A673 (cell line): ENCODE results near the gene CYP3A4.

Source experiments
- EZH2 ChIP-seq: fragments of 200-600 bp; sonication (generic); IDR thresholded peaks from 2 replicates; pipeline ENCODE4 v1.6.1; 2017; ENCODE audit warnings: borderline replicate concordance, low read depth, mild to moderate bottlenecking, mixed read lengths, antibody characterized with exemption, low read length; ENCODE audit not compliant: poor library complexity, severe bottlenecking
- TF ChIP-seq, protein P1 (sequence below): fragments of 300-800, 200-600 bp; sonication (generic); conservative IDR thresholded peaks from 2 replicates; pipeline ENCODE4 v1.5.1; 2017; ENCODE audit warnings: low read depth, mild to moderate bottlenecking, antibody characterized with exemption, low read length, moderate library complexity, mixed read lengths

DNA sequence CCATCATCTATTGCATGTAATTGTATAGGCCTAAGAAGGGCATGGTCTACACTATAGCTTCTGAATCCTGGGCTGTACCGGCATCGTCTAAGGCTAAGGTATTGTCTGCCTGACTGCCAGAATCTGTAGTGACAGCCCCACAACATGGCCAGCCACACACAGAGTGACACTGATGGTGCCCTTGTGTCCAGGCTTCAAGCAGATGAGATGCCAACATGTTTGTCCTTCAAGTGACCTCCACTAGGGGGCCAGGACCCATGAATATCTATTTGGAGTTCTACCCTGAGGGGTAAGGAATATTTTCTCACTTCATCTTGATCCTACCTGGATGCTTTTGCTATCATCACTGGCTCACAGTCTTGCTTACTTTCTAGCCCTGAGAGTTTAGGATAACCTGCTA is 50.5 kb downstream of the CYP3A4 start:
- TF ChIP-seq, protein P1, sequence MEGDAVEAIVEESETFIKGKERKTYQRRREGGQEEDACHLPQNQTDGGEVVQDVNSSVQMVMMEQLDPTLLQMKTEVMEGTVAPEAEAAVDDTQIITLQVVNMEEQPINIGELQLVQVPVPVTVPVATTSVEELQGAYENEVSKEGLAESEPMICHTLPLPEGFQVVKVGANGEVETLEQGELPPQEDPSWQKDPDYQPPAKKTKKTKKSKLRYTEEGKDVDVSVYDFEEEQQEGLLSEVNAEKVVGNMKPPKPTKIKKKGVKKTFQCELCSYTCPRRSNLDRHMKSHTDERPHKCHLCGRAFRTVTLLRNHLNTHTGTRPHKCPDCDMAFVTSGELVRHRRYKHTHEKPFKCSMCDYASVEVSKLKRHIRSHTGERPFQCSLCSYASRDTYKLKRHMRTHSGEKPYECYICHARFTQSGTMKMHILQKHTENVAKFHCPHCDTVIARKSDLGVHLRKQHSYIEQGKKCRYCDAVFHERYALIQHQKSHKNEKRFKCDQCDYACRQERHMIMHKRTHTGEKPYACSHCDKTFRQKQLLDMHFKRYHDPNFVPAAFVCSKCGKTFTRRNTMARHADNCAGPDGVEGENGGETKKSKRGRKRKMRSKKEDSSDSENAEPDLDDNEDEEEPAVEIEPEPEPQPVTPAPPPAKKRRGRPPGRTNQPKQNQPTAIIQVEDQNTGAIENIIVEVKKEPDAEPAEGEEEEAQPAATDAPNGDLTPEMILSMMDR, result peak; percentile 35; the same call in 1 of the 2 replicates
- TF ChIP-seq EZH2, result no peak
